HL-60 (cell line): Measurements from ENCODE around the gene TRAP1.

Experiments
- CTCF ChIP-seq: IDR thresholded peaks from one replicate; pipeline ENCODE4 v1.5.1; 2011; ENCODE audit warnings: low read length, control low read depth, inconsistent platforms; ENCODE audit not compliant: insufficient read depth
- POLR2AphosphoS5 ChIP-seq: IDR thresholded peaks from 2 replicates; pipeline ENCODE4 v1.6.1; 2012; ENCODE audit warnings: low read depth
- REST ChIP-seq: IDR thresholded peaks from 2 replicates; pipeline ENCODE4 v1.6.1; 2012; ENCODE audit warnings: low read depth; ENCODE audit not compliant: insufficient replicate concordance

GRCh38 chr16:3751878-3752277 lies 34.6 kb upstream of the TRAP1 start:
- TF ChIP-seq CTCF, result no peak
- no peak for TF ChIP-seq REST
- TF ChIP-seq POLR2AphosphoS5, result no peak
